ENCODE measurements around the gene TBXA2R.

DNA sequence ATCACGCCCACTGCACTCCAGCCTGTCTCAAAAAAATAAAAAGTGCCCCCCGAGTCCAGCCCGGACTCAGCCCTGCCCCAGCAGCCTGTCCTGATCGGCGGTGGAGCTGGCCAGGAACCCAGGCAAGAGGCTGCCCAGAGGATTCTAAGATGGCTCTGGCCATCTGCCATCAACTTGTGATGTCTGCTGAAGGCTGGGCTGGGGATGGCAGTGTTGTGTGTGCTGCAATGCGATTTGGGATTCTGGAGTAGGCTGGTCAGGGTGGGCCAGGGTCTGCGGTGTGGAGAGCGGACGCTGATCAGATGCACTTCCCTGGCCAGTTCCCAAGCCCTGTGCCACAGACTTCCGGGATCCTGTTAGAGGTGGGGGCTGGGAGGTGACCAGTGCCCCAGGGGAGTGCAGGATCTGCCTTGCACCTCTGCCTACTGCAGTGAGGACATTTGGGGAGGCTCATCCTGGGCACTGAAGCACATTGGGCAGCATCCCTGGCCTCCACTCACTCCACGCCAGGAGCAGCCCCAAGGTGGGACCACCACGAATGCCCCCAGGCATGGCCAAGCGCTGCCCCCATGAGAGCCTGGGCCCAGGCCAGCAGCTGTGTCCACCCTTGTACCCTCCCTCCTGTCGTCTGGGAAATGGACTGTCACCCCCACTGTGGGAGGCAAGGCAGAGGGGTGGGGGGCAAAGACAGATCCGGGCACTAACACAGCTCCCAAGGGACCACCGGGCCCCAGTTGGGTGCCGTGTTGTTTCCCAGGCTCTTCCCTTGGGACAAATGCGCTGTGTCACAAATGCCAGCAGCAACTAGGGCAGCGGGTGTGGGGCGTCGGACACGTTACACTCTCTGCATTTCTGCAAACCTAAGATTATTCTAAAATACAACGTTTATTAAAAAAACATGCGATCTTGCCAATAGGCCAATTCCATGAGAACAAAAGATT, 3.4 kb upstream of the TBXA2R start:
- TF ChIP-seq, protein P1, sequence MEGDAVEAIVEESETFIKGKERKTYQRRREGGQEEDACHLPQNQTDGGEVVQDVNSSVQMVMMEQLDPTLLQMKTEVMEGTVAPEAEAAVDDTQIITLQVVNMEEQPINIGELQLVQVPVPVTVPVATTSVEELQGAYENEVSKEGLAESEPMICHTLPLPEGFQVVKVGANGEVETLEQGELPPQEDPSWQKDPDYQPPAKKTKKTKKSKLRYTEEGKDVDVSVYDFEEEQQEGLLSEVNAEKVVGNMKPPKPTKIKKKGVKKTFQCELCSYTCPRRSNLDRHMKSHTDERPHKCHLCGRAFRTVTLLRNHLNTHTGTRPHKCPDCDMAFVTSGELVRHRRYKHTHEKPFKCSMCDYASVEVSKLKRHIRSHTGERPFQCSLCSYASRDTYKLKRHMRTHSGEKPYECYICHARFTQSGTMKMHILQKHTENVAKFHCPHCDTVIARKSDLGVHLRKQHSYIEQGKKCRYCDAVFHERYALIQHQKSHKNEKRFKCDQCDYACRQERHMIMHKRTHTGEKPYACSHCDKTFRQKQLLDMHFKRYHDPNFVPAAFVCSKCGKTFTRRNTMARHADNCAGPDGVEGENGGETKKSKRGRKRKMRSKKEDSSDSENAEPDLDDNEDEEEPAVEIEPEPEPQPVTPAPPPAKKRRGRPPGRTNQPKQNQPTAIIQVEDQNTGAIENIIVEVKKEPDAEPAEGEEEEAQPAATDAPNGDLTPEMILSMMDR (IDR thresholded peaks at IDR 0.05; ENCODE audit: insufficient read depth, low read length), result no peak
- no peak for TF ChIP-seq GABPA (IDR thresholded peaks at IDR 0.05; ENCODE audit: low read depth)
- TF ChIP-seq SPI1 (IDR thresholded peaks at IDR 0.05; ENCODE audit: borderline replicate concordance, low read depth), result no peak
- no peak for TF ChIP-seq POLR2AphosphoS5 (IDR thresholded peaks at IDR 0.05; ENCODE audit: low read depth)
- TF ChIP-seq, protein P2, sequence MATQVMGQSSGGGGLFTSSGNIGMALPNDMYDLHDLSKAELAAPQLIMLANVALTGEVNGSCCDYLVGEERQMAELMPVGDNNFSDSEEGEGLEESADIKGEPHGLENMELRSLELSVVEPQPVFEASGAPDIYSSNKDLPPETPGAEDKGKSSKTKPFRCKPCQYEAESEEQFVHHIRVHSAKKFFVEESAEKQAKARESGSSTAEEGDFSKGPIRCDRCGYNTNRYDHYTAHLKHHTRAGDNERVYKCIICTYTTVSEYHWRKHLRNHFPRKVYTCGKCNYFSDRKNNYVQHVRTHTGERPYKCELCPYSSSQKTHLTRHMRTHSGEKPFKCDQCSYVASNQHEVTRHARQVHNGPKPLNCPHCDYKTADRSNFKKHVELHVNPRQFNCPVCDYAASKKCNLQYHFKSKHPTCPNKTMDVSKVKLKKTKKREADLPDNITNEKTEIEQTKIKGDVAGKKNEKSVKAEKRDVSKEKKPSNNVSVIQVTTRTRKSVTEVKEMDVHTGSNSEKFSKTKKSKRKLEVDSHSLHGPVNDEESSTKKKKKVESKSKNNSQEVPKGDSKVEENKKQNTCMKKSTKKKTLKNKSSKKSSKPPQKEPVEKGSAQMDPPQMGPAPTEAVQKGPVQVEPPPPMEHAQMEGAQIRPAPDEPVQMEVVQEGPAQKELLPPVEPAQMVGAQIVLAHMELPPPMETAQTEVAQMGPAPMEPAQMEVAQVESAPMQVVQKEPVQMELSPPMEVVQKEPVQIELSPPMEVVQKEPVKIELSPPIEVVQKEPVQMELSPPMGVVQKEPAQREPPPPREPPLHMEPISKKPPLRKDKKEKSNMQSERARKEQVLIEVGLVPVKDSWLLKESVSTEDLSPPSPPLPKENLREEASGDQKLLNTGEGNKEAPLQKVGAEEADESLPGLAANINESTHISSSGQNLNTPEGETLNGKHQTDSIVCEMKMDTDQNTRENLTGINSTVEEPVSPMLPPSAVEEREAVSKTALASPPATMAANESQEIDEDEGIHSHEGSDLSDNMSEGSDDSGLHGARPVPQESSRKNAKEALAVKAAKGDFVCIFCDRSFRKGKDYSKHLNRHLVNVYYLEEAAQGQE (IDR thresholded peaks at IDR 0.05; ENCODE audit: insufficient replicate concordance, low read depth), result no peak
